ENCODE data around the gene DTNBP1.
A peak's percentile ranks its signal among the peaks of the same experiment; 100 is the strongest.

The DTNBP1 gene

DNA sequence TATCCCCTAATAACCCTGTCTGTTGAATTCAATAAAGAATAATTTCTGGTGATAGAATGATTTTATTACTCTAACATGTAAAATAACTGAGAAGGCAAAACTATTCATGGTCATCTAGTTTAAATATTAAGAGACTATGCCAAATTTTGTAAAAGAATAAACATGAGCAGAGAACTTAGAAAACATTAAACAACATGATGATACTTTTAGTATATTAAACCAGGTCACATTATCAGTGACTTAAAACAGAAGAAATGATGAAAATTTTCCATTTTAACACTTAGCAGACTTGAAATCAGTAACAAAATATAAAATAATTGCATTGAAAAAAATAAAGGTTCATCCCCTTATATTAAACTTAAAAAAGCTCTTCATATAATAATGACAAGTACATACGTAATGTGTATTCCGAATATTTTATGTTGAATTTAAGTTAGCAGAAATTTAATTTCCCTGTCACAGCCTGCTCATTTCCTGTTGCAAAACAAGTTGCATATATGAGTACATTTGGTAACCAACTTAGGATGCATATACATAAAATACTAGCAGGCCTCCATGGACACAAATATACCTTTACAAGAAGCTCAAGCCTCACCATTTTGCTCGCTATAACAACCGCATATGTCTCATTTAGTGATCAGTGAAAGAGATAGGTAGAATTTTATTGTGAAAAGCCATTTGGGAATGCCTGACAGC lies 40.6 kb downstream of the DTNBP1 start:
- Mint-ChIP-seq H3K4me1 (ENCODE audit: low read depth) (peaks cover 55% of the 10 kb centered on the region), H3K27me3 (no peaks in the 10 kb centered on the region), H3K9me3 (no peaks in the 10 kb centered on the region), H3K36me3 (ENCODE audit: low read depth) (peaks cover 17% of the 10 kb centered on the region), H3K27ac (peak overlapping the region; percentile 59), H3K4me3 (no peak overlapping the region)

DNA sequence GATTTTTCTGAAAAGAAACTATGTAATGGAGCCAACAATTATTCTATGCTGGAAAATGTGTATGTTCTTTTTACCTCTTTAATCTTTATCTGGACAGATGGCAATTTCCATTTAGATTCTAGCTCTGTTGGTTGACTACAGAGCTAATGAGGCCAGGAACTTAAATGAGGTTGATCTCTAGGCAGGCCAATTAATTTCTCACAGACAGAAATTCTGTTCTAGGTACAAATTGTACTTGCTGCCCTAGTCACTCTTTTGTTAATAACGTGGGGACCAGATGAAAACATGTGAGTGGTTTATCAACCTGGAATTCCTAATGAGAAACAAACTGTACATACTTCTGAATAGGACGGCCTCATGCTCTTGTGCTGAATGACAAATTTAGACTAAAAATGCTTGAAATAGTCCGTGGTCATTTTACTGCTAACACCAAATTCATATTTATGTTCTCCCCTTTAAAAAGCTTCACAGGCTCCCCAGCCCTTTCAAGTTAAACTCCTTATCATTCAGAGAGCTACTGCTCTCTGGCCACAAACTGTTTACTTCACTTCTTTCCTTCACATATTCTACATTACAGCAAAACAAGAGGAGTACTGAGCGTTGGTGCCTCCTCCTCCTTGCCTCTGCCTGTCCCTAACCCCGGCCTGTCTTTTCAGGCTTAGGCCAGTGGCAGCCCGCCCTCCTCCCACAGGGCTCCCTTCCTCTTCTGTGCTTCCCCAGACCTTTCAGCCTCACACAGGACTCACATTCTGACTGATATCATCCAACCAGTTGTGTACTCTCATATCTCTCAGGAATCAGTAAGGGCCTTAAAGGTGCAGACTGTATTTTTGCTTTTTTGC lies 41.4 kb downstream of the DTNBP1 start:
- Mint-ChIP-seq H3K36me3 (ENCODE audit: low read depth) (peaks cover 11% of the 10 kb centered on the region), H3K27me3 (no peaks in the 10 kb centered on the region), H3K9me3 (no peaks in the 10 kb centered on the region), H3K27ac (peak overlapping the region; percentile 59), H3K4me1 (ENCODE audit: low read depth) (peaks cover 53% of the 10 kb centered on the region), H3K4me3 (no peak overlapping the region)

DNA sequence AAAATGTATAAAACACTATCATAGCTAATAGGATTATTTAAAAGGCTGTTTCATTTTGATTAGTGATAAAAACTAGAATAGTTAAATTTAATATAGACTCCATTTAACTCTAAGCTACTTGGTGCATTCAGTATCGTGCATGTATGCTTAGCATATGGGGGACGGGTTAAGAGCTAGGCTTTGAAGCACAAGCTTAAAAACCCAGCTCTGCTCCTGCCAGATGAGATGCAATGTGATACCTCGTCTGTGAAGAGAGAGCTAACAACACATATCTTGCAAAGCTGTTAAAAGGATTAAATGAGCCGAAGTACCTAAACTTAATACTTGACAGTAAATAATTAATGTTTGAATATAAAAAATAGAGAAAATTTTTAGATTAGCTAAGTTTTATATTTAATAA lies 42.2 kb downstream of the DTNBP1 start:
- peaks cover 56% of the 10 kb centered on the region for H3K4me1 Mint-ChIP-seq (ENCODE audit: low read depth)
- no peak overlapping the region for H3K27ac Mint-ChIP-seq

GRCh38 chr6:15619330-15619729 lies 43.5 kb downstream of the DTNBP1 start:
- no peaks in the 10 kb centered on the region for H3K9me3 Mint-ChIP-seq
- no peaks in the 10 kb centered on the region for H3K27me3 Mint-ChIP-seq
- H3K27ac Mint-ChIP-seq, result no peak overlapping the region
- H3K4me3 Mint-ChIP-seq, result no peak overlapping the region
- H3K4me1 Mint-ChIP-seq (ENCODE audit: low read depth), result peaks cover 52% of the 10 kb centered on the region
- peaks cover 15% of the 10 kb centered on the region for H3K36me3 Mint-ChIP-seq (ENCODE audit: low read depth)

More for the DNA sequence above, 42.2 kb downstream of the DTNBP1 start:
- H3K36me3 Mint-ChIP-seq (ENCODE audit: low read depth), result peaks cover 8% of the 10 kb centered on the region
- H3K4me3 Mint-ChIP-seq, result no peak overlapping the region
- no peaks in the 10 kb centered on the region for H3K9me3 Mint-ChIP-seq
- H3K27me3 Mint-ChIP-seq, result no peaks in the 10 kb centered on the region

DNA sequence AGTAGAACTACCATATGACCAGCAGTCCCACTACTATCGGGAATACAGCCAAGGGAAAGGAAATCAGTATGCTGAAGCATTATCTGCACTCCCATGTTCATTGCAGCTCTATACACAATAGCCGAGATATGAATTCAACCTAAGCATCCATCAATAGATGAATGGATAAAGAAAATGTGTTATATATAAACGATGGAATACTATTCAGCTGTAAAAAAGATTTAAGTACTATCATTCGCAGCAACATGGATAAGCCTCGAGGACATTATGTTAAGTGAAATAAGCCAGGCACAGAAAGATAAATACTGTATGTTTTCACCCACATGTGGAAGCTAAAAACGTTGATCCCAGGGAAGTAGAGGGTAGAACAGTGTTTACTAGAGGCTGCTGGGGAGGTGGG lies 44.1 kb downstream of the DTNBP1 start:
- Mint-ChIP-seq H3K9me3 (no peaks in the 10 kb centered on the region), H3K4me3 (no peak overlapping the region), H3K36me3 (ENCODE audit: low read depth) (peaks cover 22% of the 10 kb centered on the region), H3K27ac (no peak overlapping the region), H3K4me1 (ENCODE audit: low read depth) (peaks cover 50% of the 10 kb centered on the region), H3K27me3 (no peaks in the 10 kb centered on the region)

DNA sequence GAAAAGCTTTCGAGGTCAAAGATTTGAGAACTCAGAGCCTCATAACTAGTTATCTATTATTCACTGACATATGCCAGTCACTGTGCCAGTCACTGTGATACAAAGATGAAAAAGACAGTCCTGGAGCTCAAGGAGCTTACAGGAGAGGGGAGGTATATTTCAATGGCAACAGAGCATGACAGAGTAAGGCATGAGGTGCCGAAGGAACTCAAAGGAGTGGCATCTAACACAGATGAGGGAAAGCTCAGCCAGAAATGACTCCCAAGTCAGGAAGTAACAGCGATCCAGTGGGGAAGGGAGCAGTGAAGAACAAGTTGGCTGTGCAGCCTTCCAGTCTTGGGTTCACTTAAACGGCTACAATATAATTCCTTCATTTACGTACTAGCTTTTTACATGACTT lies 46.6 kb downstream of the DTNBP1 start:
- Mint-ChIP-seq H3K4me3 (no peak overlapping the region), H3K9me3 (no peaks in the 10 kb centered on the region), H3K36me3 (ENCODE audit: low read depth) (peaks cover 32% of the 10 kb centered on the region), H3K4me1 (ENCODE audit: low read depth) (peaks cover 45% of the 10 kb centered on the region), H3K27me3 (no peaks in the 10 kb centered on the region), H3K27ac (no peak overlapping the region)

- Mint-ChIP-seq H3K4me1 (ENCODE audit: low read depth) (peaks cover 41% of the 10 kb centered on the region), H3K27ac (no peak overlapping the region), H3K9me3 (no peaks in the 10 kb centered on the region), H3K4me3 (no peak overlapping the region), H3K27me3 (no peaks in the 10 kb centered on the region), H3K36me3 (ENCODE audit: low read depth) (peaks cover 35% of the 10 kb centered on the region)
These were observed 47.0 kb downstream of the DTNBP1 start for GRCh38 chr6:15615802-15616201.

GRCh38 chr6:15614277-15614676 lies 48.6 kb downstream of the DTNBP1 start:
- Mint-ChIP-seq H3K27me3 (no peaks in the 10 kb centered on the region), H3K4me3 (no peak overlapping the region), H3K27ac (no peak overlapping the region), H3K9me3 (no peaks in the 10 kb centered on the region), H3K4me1 (ENCODE audit: low read depth) (peaks cover 41% of the 10 kb centered on the region), H3K36me3 (ENCODE audit: low read depth) (peaks cover 42% of the 10 kb centered on the region)

GRCh38 chr6:15608396-15608795 lies 54.4 kb downstream of the DTNBP1 start:
- Mint-ChIP-seq H3K36me3 (ENCODE audit: low read depth) (peaks cover 44% of the 10 kb centered on the region), H3K27ac (no peak overlapping the region), H3K4me1 (ENCODE audit: low read depth) (peaks cover 13% of the 10 kb centered on the region), H3K4me3 (no peak overlapping the region), H3K9me3 (no peaks in the 10 kb centered on the region), H3K27me3 (no peaks in the 10 kb centered on the region)

GRCh38 chr6:15607603-15608002 lies 55.2 kb downstream of the DTNBP1 start:
- peaks cover 8% of the 10 kb centered on the region for H3K4me1 Mint-ChIP-seq (ENCODE audit: low read depth)
- no peak overlapping the region for H3K27ac Mint-ChIP-seq
- H3K27me3 Mint-ChIP-seq, result no peaks in the 10 kb centered on the region
- H3K9me3 Mint-ChIP-seq, result no peaks in the 10 kb centered on the region
- no peak overlapping the region for H3K4me3 Mint-ChIP-seq
- H3K36me3 Mint-ChIP-seq (ENCODE audit: low read depth), result peaks cover 40% of the 10 kb centered on the region

DNA sequence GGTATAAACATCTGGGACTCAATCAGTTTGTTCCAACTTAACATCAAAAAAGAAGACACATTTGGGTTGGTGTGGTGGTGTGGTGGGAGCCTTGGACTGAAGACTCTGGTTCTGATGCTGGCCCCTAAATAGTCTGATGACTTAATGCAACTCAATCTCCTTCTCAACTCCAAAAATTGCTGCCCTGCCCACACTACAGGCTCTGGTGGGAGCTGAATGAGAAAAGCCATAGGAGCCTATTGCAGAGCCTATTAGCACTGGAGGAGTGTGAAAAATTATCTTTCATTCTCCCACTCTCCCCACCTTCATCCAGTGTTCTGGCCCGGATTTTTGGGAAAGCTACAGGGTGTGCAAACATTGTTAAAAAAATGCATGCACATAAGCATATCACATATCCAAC lies 56.5 kb downstream of the DTNBP1 start:
- no peaks in the 10 kb centered on the region for H3K27me3 Mint-ChIP-seq
- H3K27ac Mint-ChIP-seq, result no peak overlapping the region
- no peak overlapping the region for H3K4me3 Mint-ChIP-seq
- no peaks in the 10 kb centered on the region for H3K4me1 Mint-ChIP-seq (ENCODE audit: low read depth)
- H3K36me3 Mint-ChIP-seq (ENCODE audit: low read depth), result peaks cover 36% of the 10 kb centered on the region
- H3K9me3 Mint-ChIP-seq, result no peaks in the 10 kb centered on the region

DNA sequence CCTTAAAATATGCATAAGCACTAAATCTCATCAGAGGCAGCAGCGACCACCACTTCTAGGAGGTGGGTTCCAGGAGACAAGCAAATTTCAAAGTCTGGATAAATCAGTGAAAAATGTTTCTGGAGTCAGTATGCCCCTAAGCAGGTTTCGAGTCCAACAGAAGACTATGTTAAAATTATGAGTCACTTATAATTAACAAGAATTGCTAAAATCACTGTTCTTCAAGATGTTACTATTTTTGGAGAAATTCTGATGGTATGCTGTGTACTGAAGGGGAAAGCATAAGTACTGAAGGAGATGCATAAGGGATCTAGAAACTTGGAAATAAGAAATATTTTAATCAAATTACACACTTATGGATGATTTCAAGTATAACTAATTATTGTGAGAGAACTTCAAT lies 58.0 kb downstream of the DTNBP1 start:
- Mint-ChIP-seq H3K4me3 (no peak overlapping the region), H3K9me3 (no peaks in the 10 kb centered on the region), H3K4me1 (ENCODE audit: low read depth) (no peaks in the 10 kb centered on the region), H3K27ac (no peak overlapping the region), H3K36me3 (ENCODE audit: low read depth) (peaks cover 38% of the 10 kb centered on the region), H3K27me3 (no peaks in the 10 kb centered on the region)

- Mint-ChIP-seq H3K27me3 (no peaks in the 10 kb centered on the region), H3K27ac (no peak overlapping the region), H3K4me1 (ENCODE audit: low read depth) (no peaks in the 10 kb centered on the region), H3K36me3 (ENCODE audit: low read depth) (peaks cover 30% of the 10 kb centered on the region), H3K9me3 (no peaks in the 10 kb centered on the region), H3K4me3 (no peak overlapping the region)
These were observed 60.7 kb downstream of the DTNBP1 start for GRCh38 chr6:15602154-15602553.

DNA sequence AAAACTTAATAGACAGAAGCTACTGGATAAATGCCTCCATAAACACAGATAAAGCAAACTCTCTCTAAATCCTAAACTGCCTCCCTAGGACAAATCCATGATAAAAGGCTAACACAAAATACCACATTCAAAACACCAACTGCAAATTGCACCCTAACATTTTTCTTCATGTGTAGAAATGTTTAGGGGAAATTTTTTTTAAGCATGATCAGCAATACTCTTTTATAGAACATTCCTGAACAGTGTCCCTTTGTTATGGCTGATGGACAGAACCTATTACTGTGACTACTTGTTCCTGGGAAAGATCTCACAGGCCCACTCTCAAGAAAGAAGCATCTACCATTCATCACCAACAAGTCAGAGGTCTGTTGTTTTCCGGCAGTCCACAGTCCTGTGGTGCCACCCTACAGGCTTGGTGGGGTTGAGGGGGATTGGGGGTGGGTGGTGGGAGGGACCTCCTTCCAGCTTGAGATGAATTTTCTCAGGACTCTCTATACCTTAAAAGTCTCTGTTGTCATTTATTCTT lies 64.5 kb downstream of the DTNBP1 start:
- Mint-ChIP-seq H3K9me3 (no peaks in the 10 kb centered on the region), H3K36me3 (ENCODE audit: low read depth) (peaks cover 21% of the 10 kb centered on the region), H3K27ac (no peak overlapping the region), H3K4me3 (no peak overlapping the region), H3K4me1 (ENCODE audit: low read depth) (peaks cover 20% of the 10 kb centered on the region), H3K27me3 (no peaks in the 10 kb centered on the region)

DNA sequence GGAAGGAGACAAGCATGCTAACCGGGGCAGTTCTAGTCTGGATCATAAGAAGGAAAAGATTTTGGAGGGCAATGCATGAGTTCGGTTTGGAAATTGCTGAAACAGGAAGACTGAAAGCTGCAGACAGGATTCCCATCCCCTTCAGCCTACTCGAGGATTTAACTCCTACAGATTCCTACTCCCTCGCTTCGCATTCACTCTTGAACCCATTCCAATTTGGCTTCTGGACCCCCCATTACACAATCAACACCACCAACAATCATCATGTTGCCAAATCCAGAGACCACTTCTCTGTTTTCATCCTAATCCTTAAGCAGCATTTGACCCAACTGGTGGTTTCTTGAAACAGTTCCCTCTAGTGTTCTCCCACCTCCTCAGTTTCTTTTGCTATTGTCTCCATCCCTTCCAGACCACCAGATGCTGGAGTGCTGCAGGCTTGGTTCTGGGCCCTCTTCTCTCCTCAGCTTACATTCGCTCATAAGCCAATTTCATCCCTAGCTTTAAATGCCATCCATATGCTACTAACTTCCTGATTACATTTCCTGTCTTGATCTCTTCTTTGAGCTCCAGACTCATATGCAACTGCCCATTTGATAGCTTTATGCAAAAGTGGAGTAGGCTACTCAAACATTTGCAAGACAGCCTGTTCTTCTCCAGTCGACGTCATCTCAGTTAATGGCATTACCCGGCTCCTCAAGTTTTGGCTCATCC lies 66.5 kb downstream of the DTNBP1 start:
- H3K27ac Mint-ChIP-seq, result no peak overlapping the region
- H3K4me1 Mint-ChIP-seq (ENCODE audit: low read depth), result peaks cover 31% of the 10 kb centered on the region
- no peak overlapping the region for H3K4me3 Mint-ChIP-seq
- no peaks in the 10 kb centered on the region for H3K9me3 Mint-ChIP-seq
- H3K27me3 Mint-ChIP-seq, result no peaks in the 10 kb centered on the region
- peaks cover 23% of the 10 kb centered on the region for H3K36me3 Mint-ChIP-seq (ENCODE audit: low read depth)
